ENCODE measurements around the gene GBA2.

Gene GBA2

GRCh38 chr9:35749515-35750255 is 657 bp upstream of the GBA2 start:
- Histone ChIP-seq H3K4me3 (ENCODE audit: low read depth in 1 of 2, low read length in 2 of 2) (peak overlapping the region; percentile 91 to 94), H3K27me3 (ENCODE audit: control insufficient read depth in 1 of 2, insufficient read depth in 2 of 2, low read length in 2 of 2) (no peaks in the 10 kb centered on the region), H3K4me1 (ENCODE audit: insufficient read depth, low read length) (peaks cover 32% of the 10 kb centered on the region), H3K36me3 (ENCODE audit: insufficient read depth, low read length) (peaks cover 41% of the 10 kb centered on the region), H3K9me3 (ENCODE audit: low read length) (no peaks in the 10 kb centered on the region), H3K9ac (ENCODE audit: low read length) (peak overlapping the region; percentile 89), H3K27ac (ENCODE audit: low read depth, low read length) (peak overlapping the region; percentile 89)

DNA sequence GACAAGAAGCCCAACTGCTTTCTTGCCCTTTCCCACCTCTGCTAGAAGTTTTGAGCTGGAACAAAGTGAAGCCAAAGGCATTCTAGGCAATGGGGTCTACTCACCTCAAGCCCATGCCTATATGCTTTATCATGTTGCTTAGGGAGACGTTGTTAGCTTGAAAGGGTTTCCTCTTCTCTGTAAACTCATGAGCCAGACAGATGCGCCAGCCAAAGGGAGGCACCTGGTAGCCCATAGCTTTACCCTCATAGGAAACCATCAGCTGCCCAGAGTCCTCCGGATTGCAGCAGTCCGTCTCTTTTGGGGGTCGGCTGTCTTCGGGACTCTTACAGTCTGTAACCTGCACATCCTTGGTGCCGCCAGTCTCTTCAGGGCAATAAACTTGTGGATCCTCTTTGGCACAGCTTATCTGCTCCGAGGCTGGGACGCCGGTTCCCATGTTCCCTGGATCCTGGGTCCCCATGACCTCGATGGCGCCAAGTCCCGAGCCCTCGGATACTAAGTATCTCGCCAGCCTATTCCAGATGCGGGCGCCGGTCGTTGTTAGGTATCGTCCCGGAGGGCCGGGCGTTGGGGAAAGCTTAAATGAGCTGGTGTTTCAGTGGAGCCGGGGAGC is 678 bp downstream of the GBA2 start:
- H3K4me1 ChIP-seq (ENCODE audit: insufficient read depth, low read length) = peaks cover 32% of the 10 kb centered on the region

GRCh38 chr9:35746583-35746982 is 2.4 kb downstream of the GBA2 start:
- peaks cover 32% of the 10 kb centered on the region for H3K4me1 ChIP-seq (ENCODE audit: insufficient read depth, low read length)
- H3K9ac ChIP-seq (ENCODE audit: low read length) = peak overlapping the region; percentile 91
- peak overlapping the region; percentile 91 to 94 for H3K4me3 ChIP-seq (ENCODE audit: low read depth in 1 of 2, low read length in 2 of 2)
- peaks cover 48% of the 10 kb centered on the region for H3K36me3 ChIP-seq (ENCODE audit: insufficient read depth, low read length)
- H3K9me3 ChIP-seq (ENCODE audit: low read length) = no peaks in the 10 kb centered on the region
- H3K27me3 ChIP-seq (ENCODE audit: control insufficient read depth in 1 of 2, insufficient read depth in 2 of 2, low read length in 2 of 2) = no peaks in the 10 kb centered on the region
- H3K27ac ChIP-seq (ENCODE audit: low read depth, low read length) = peak overlapping the region; percentile 67

More for the DNA sequence above, 678 bp downstream of the GBA2 start:
- Histone ChIP-seq H3K27ac (ENCODE audit: low read depth, low read length) (peak overlapping the region; percentile 93), H3K4me3 (ENCODE audit: low read depth in 1 of 2, low read length in 2 of 2) (peak overlapping the region; percentile 91 to 94), H3K9me3 (ENCODE audit: low read length) (no peaks in the 10 kb centered on the region), H3K9ac (ENCODE audit: low read length) (peak overlapping the region; percentile 91), H3K27me3 (ENCODE audit: control insufficient read depth in 1 of 2, insufficient read depth in 2 of 2, low read length in 2 of 2) (no peaks in the 10 kb centered on the region), H3K36me3 (ENCODE audit: insufficient read depth, low read length) (peaks cover 48% of the 10 kb centered on the region)

- Histone ChIP-seq H3K4me1 (ENCODE audit: insufficient read depth, low read length) (peaks cover 32% of the 10 kb centered on the region), H3K27ac (ENCODE audit: low read depth, low read length) (no peak overlapping the region), H3K4me3 (ENCODE audit: low read depth in 1 of 2, low read length in 2 of 2) (peak overlapping the region in 1 of 2 donors; percentile 48), H3K9me3 (ENCODE audit: low read length) (no peaks in the 10 kb centered on the region), H3K9ac (ENCODE audit: low read length) (peak overlapping the region; percentile 4), H3K27me3 (ENCODE audit: control insufficient read depth in 1 of 2, insufficient read depth in 2 of 2, low read length in 2 of 2) (no peaks in the 10 kb centered on the region), H3K36me3 (ENCODE audit: insufficient read depth, low read length) (peaks cover 46% of the 10 kb centered on the region)
These were observed 3.5 kb downstream of the GBA2 start for GRCh38 chr9:35745569-35745968.

DNA sequence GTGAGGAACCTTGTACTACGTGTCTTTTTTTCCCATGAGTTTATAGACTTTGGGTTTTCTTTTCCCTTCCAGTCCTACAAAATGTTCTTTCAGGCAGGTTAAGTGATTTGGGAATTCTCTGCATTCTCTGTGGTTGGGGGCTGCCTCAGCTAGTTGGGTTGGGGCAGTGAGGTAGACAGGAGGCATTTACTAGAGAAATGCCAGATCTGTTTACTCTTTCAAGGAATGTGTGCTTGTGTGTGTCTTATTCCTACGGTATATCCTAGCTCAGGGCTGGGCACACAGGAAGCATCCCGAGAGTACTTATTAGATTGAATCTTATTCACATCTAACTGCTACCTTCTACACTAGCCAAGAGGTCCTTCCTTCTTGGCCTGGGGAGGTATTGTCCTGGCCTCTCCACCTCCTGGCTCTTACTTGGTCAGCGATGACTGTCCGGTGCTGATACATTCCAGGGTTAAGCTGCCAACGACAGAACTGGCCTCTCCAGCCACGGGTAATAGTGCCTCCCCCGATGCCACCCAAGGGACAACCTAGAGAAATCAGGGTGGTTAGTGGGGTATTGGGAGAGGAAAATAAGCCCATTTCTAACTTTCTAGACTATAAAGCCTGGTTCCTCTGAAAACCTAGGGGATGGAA is 5.0 kb downstream of the GBA2 start:
- Histone ChIP-seq H3K27ac (ENCODE audit: low read depth, low read length) (peak overlapping the region; percentile 24), H3K9ac (ENCODE audit: low read length) (no peak overlapping the region), H3K27me3 (ENCODE audit: control insufficient read depth in 1 of 2, insufficient read depth in 2 of 2, low read length in 2 of 2) (no peaks in the 10 kb centered on the region), H3K4me1 (ENCODE audit: insufficient read depth, low read length) (peaks cover 23% of the 10 kb centered on the region), H3K36me3 (ENCODE audit: insufficient read depth, low read length) (peaks cover 61% of the 10 kb centered on the region), H3K9me3 (ENCODE audit: low read length) (no peaks in the 10 kb centered on the region), H3K4me3 (ENCODE audit: low read depth in 1 of 2, low read length in 2 of 2) (no peak overlapping the region)

DNA sequence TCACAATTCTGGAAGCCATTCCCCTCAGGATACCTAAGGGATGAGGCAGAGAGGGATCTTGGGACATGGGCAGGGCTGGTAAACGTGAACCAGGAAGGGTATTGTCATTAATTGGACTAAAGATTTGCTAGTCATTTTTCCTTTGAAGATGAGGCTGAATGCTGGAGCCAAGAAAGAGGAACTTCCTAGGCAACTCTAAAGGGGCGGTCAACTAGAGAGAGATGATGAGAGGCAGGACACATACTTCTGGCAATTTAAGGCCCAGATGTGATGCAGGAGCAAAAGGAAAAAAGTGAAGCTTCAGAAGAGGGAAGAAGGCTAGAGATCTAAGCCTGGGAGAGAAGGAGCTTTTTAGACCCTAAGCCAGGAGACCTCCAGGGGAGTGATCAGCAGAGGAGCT is 5.6 kb downstream of the GBA2 start:
- no peak overlapping the region for H3K4me3 ChIP-seq (ENCODE audit: low read depth in 1 of 2, low read length in 2 of 2)
- peak overlapping the region; percentile 24 for H3K27ac ChIP-seq (ENCODE audit: low read depth, low read length)
- peaks cover 66% of the 10 kb centered on the region for H3K36me3 ChIP-seq (ENCODE audit: insufficient read depth, low read length)
- peaks cover 23% of the 10 kb centered on the region for H3K4me1 ChIP-seq (ENCODE audit: insufficient read depth, low read length)
- no peak overlapping the region for H3K9ac ChIP-seq (ENCODE audit: low read length)
- no peaks in the 10 kb centered on the region for H3K9me3 ChIP-seq (ENCODE audit: low read length)
- H3K27me3 ChIP-seq (ENCODE audit: control insufficient read depth in 1 of 2, insufficient read depth in 2 of 2, low read length in 2 of 2) = no peaks in the 10 kb centered on the region

DNA sequence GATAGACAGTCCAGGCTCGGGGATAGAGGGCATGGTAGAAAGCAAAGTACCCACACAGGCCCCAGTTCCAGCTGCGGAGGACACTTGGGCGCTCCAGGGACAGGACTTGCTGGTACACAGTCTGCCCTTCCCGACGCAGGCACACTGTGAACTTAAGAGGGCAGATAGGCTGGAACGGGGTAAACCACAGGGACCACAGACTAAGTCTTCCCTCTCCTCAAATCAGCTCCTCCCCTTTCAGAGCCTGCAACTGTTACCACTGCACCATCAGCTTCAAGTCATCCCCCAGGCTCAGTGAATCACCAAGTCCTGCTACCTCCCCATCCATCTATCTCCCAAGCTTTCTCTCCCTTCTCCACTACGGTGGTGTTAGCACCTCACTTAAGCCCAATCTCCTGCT is 7.3 kb downstream of the GBA2 start:
- Histone ChIP-seq H3K9me3 (ENCODE audit: low read length) (no peaks in the 10 kb centered on the region), H3K36me3 (ENCODE audit: insufficient read depth, low read length) (peaks cover 83% of the 10 kb centered on the region), H3K27me3 (ENCODE audit: control insufficient read depth in 1 of 2, insufficient read depth in 2 of 2, low read length in 2 of 2) (no peaks in the 10 kb centered on the region), H3K9ac (ENCODE audit: low read length) (no peak overlapping the region), H3K4me3 (ENCODE audit: low read depth in 1 of 2, low read length in 2 of 2) (no peak overlapping the region), H3K27ac (ENCODE audit: low read depth, low read length) (no peak overlapping the region), H3K4me1 (ENCODE audit: insufficient read depth, low read length) (peaks cover 13% of the 10 kb centered on the region)

- Histone ChIP-seq H3K9ac (ENCODE audit: low read length) (no peak overlapping the region), H3K27me3 (ENCODE audit: control insufficient read depth in 1 of 2, insufficient read depth in 2 of 2, low read length in 2 of 2) (no peaks in the 10 kb centered on the region), H3K9me3 (ENCODE audit: low read length) (no peaks in the 10 kb centered on the region), H3K27ac (ENCODE audit: low read depth, low read length) (no peak overlapping the region), H3K4me1 (ENCODE audit: insufficient read depth, low read length) (no peaks in the 10 kb centered on the region), H3K4me3 (ENCODE audit: low read depth in 1 of 2, low read length in 2 of 2) (no peak overlapping the region), H3K36me3 (ENCODE audit: insufficient read depth, low read length) (peaks cover 94% of the 10 kb centered on the region)
These were observed 8.8 kb downstream of the GBA2 start for GRCh38 chr9:35740243-35740642.

GRCh38 chr9:35738924-35739323 is 10.1 kb downstream of the GBA2 start:
- no peak overlapping the region for H3K4me3 ChIP-seq (ENCODE audit: low read depth in 1 of 2, low read length in 2 of 2)
- no peak overlapping the region for H3K27ac ChIP-seq (ENCODE audit: low read depth, low read length)
- no peak overlapping the region for H3K9ac ChIP-seq (ENCODE audit: low read length)
- H3K9me3 ChIP-seq (ENCODE audit: low read length) = no peaks in the 10 kb centered on the region
- H3K4me1 ChIP-seq (ENCODE audit: insufficient read depth, low read length) = peaks cover 6% of the 10 kb centered on the region
- peaks cover 95% of the 10 kb centered on the region for H3K36me3 ChIP-seq (ENCODE audit: insufficient read depth, low read length)
- H3K27me3 ChIP-seq (ENCODE audit: control insufficient read depth in 1 of 2, insufficient read depth in 2 of 2, low read length in 2 of 2) = no peaks in the 10 kb centered on the region

DNA sequence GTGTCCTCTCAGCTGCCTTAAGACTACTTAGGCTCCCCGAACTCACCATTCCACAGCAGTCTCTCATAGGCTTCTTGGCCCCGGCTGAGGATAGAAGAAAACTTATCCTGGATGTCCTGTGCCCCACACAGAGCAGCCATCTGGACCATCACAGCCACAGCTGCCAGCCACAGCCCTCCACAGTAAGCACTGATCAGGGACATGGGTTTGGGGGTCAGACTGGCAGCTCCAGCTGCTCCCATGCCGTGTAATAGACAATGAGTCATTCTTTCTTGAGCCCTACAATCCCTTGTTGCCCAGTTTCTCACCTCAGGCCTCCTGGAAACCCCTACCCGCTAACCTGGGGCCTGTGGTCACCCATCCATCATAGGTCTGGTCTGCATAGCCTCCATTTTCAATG is 10.8 kb downstream of the GBA2 start:
- H3K9me3 ChIP-seq (ENCODE audit: low read length) = no peaks in the 10 kb centered on the region
- H3K4me1 ChIP-seq (ENCODE audit: insufficient read depth, low read length) = peaks cover 14% of the 10 kb centered on the region
- no peak overlapping the region for H3K27ac ChIP-seq (ENCODE audit: low read depth, low read length)
- peaks cover 87% of the 10 kb centered on the region for H3K36me3 ChIP-seq (ENCODE audit: insufficient read depth, low read length)
- no peak overlapping the region for H3K9ac ChIP-seq (ENCODE audit: low read length)
- H3K27me3 ChIP-seq (ENCODE audit: control insufficient read depth in 1 of 2, insufficient read depth in 2 of 2, low read length in 2 of 2) = no peaks in the 10 kb centered on the region
- H3K4me3 ChIP-seq (ENCODE audit: low read depth in 1 of 2, low read length in 2 of 2) = no peak overlapping the region

DNA sequence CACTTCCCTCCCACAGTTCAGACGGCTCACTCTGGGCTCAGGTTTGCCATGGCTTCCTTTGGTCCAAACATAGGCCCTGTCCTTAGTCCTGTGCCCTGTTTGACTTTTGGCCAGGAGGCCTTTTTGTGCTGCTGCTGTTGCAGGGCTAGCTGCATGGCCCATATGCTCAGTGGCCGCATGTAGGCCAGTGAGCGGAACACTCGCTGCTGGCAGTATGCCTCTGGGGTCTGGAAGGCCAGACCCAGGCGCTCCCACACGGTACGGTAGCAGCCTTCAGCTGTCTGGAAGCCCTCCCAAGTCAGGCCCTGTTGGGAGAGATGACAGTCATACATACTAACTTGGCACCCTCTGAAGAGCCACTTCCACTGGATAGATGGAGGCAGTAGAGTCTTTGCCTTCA is 11.9 kb downstream of the GBA2 start:
- H3K36me3 ChIP-seq (ENCODE audit: insufficient read depth, low read length) = peaks cover 77% of the 10 kb centered on the region
- H3K27me3 ChIP-seq (ENCODE audit: control insufficient read depth in 1 of 2, insufficient read depth in 2 of 2, low read length in 2 of 2) = no peaks in the 10 kb centered on the region
- no peaks in the 10 kb centered on the region for H3K9me3 ChIP-seq (ENCODE audit: low read length)
- no peak overlapping the region for H3K9ac ChIP-seq (ENCODE audit: low read length)
- H3K4me3 ChIP-seq (ENCODE audit: low read depth in 1 of 2, low read length in 2 of 2) = no peak overlapping the region
- H3K4me1 ChIP-seq (ENCODE audit: insufficient read depth, low read length) = peaks cover 17% of the 10 kb centered on the region
- no peak overlapping the region for H3K27ac ChIP-seq (ENCODE audit: low read depth, low read length)

Measured in muscle layer of colon (tissue), 2 donors.